Naive thymus-derived CD4-positive, alpha-beta T cell (primary cell): ENCODE results near the gene CGGBP1. TPM values are rescaled to one million over a fixed set of nuclear protein-coding genes. Genes with fewer than 3 reads are reported as not detected.

Source experiments
- ATAC-seq: fragments of 150-1000 bp; cut with Tn5 transposase; 2 replicates; pipeline ENCODE4 v1.10.0; 2021; ENCODE audit warnings: mild to moderate bottlenecking, moderate library complexity
- CTCF ChIA-PET: fragments of 350-600 bp; sonication (Branson Sonifier 250); formaldehyde crosslinking; loops from one replicate; lab custom pipeline; 2021; ENCODE audit warnings: antibody characterized with exemption; lab: Charles Lee
- POLR2A ChIA-PET: fragments of 350-600 bp; sonication (Branson Sonifier 250); formaldehyde crosslinking; loops from one replicate; lab custom pipeline; 2021; ENCODE audit warnings: antibody characterized with exemption, inconsistent platforms; lab: Charles Lee
- DNase-seq, 9 donors: peaks; one replicate each; pipeline versions ENCODE4 v3.0.0 to v3.0.0-alpha.2; 2020 to 2022; ENCODE audit warnings: mixed read lengths in 1 of 9
- H3K27ac ChIP-seq: one replicate; pipeline ENCODE4 v1.7.0; 2013; ENCODE audit warnings: mild to moderate bottlenecking, low read depth, low read length, moderate library complexity
- H3K27me3 ChIP-seq, 2 donors: one replicate each; pipeline ENCODE4 v1.7.0; 2013; ENCODE audit warnings: low read length in 2 of 2, mild to moderate bottlenecking in 2 of 2, moderate library complexity in 2 of 2; ENCODE audit not compliant: control insufficient read depth in 2 of 2, insufficient read depth in 2 of 2
- H3K36me3 ChIP-seq, 3 experiments: 1 replicate in 2 of 3; 2 replicates in 1 of 3; pipeline ENCODE4 v1.7.0; 2013; ENCODE audit warnings: low read length in 3 of 3, mild to moderate bottlenecking in 3 of 3, moderate library complexity in 1 of 3; ENCODE audit not compliant: insufficient read depth in 3 of 3, control insufficient read depth in 2 of 3
- H3K4me1 ChIP-seq, 2 donors: one replicate each; pipeline ENCODE4 v1.7.0; 2013; ENCODE audit warnings: low read length in 2 of 2, mild to moderate bottlenecking in 2 of 2, moderate library complexity in 1 of 2; ENCODE audit not compliant: control insufficient read depth in 2 of 2, insufficient read depth in 2 of 2
- H3K4me3 ChIP-seq: 2 replicates; pipeline ENCODE4 v1.7.0; 2013; ENCODE audit warnings: mild to moderate bottlenecking, low read length
- H3K9me3 ChIP-seq, 3 experiments: 1 replicate in 2 of 3; 2 replicates in 1 of 3; pipeline ENCODE4 v1.7.0; 2013; ENCODE audit warnings: low read length in 3 of 3; ENCODE audit not compliant: control insufficient read depth in 2 of 3
- H3K27ac Mint-ChIP-seq, 9 donors: one replicate each; pipeline ENCODE4 v1.8.0; 2020 to 2022; ENCODE audit warnings: mixed read lengths in 9 of 9, mild to moderate bottlenecking in 8 of 9, moderate library complexity in 5 of 9, inconsistent platforms in 2 of 9
- H3K27me3 Mint-ChIP-seq, 5 donors: one replicate each; pipeline ENCODE4 v1.8.0; 2021 to 2022; ENCODE audit warnings: mixed read lengths in 5 of 5, mild to moderate bottlenecking in 1 of 5
- H3K36me3 Mint-ChIP-seq, 5 donors: one replicate each; pipeline ENCODE4 v1.8.0; 2020 to 2022; ENCODE audit warnings: mixed read lengths in 5 of 5, mild to moderate bottlenecking in 3 of 5, inconsistent platforms in 1 of 5
- H3K4me1 Mint-ChIP-seq, 7 donors: one replicate each; pipeline ENCODE4 v1.8.0; 2020 to 2022; ENCODE audit warnings: mixed read lengths in 7 of 7, mild to moderate bottlenecking in 3 of 7, inconsistent platforms in 1 of 7
- H3K4me3 Mint-ChIP-seq, 10 donors: one replicate each; pipeline ENCODE4 v1.8.0; 2020 to 2022; ENCODE audit warnings: mild to moderate bottlenecking in 10 of 10, mixed read lengths in 10 of 10, moderate library complexity in 6 of 10, inconsistent platforms in 2 of 10
- H3K9me3 Mint-ChIP-seq, 11 donors: one replicate each; pipeline ENCODE4 v1.8.0; 2020 to 2022; ENCODE audit warnings: mixed read lengths in 11 of 11, mild to moderate bottlenecking in 4 of 11, inconsistent platforms in 1 of 11, moderate library complexity in 1 of 11
- intact Hi-C, 2 donors: fragments of 100-400 bp; cut with micrococcal nuclease; formaldehyde crosslinking; loops; one replicate each; pipeline ENCODE4 v1.15.1; 2023
- polyA plus RNA-seq, 2 donors: library from polyadenylated mRNA; unstranded; fragments of 300-500 nt; fragmentation: Illumina TruSeq; gene quantifications; one replicate each; pipeline ENCODE4 v1.2.3, GENCODE V29; 2021
- total RNA-seq, 6 experiments: library from RNA in 5 of 6; stranded (reverse) in 5 of 6; gene quantifications; 1 replicate in 5 of 6; 2 replicates in 1 of 6; pipeline ENCODE4 v1.2.3 and lab custom pipeline; 2021 to 2026

CGGBP1 gene
- total and polyA plus RNA-seq, 7 experiments from 2014 or later, result 87.0 to 153 (median 104) TPM

DNA sequence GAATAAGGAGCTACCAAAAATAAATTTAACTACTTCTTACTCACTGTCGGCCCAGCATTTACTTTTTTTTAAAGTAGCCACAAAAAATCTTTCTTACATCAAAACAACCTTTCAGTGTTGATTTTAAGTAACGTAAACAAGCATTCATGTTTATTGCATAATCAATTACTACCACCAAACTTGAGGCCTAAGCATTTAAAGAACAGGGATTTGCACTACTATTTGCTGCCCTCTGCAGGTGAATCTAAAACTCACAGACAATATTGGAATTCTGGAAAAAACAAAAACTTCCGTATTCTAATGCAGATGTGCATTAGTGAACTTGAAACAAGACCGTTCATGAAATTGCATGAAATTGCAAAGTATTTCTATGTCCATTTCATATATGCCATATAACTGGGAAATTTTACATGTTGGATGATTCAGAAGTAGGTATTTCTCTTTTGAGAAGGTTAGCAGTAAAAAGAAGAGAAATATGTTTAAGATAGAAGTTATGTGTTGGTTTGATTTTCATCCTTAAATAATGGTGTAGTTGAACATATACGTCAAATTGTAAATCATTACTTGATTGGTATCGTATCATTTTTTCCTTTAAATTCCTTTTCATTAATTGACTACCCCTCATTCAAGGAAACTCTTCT lies 55.6 kb downstream of the CGGBP1 start:
- H3K4me3 Mint-ChIP-seq, result no peak overlapping the region
- CTCF ChIA-PET, result interaction anchor here (0.6 to 1.0 kb wide), 2 partner anchors 103 to 236 kb away, joined by 3 to 4 read pairs; no protein-coding TSS in a partner anchor

DNA sequence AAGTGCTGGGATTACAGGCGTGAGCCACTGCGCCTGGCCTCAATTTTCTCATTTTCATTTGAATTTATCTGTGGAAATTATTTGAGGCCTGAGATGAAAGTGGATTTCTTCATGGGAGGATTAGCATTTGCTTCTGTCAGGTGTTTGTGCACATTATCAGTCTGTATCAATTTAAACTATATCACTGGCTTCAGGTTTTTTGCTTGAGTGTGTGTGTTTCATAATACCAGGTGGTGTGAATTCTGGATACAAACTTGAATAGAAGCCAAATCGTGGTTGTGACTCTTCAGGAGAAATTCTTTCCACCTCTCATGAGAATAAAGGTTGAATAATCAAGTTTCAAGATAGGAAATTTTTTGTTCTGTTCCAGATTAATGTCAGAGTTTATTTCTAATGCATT lies 56.4 kb downstream of the CGGBP1 start:
- Histone ChIP-seq H3K4me3 (no peak overlapping the region), H3K9me3 (no peaks in the 10 kb centered on the region), H3K36me3 (no peaks in the 10 kb centered on the region), H3K27me3 (no peaks in the 10 kb centered on the region), H3K27ac (no peak overlapping the region), H3K4me1 (peaks cover 0 to under 1% of the 10 kb centered on the region in 2 donors)
- POLR2A ChIA-PET, result no interaction called here
- no peaks in the 10 kb centered on the region for H3K9me3 Mint-ChIP-seq
- H3K4me1 Mint-ChIP-seq, result peaks cover 3 to 22% (median 13%) of the 10 kb centered on the region in 7 donors
- no peak for DNase-seq
- intact Hi-C loops, result loop anchor here (2.0 to 10.0 kb wide), 4 partner anchors 56 to 738 kb away; partner anchors contain the start of genes CGGBP1 (in 1 of the 2) and ZNF654 (in 1 of the 2)
- CTCF ChIA-PET, result interaction anchor here (0.6 to 1.8 kb wide), 3 partner anchors 104 to 651 kb away, joined by 3 to 5 read pairs (median 4); no protein-coding TSS in a partner anchor
- H3K27me3 Mint-ChIP-seq, result peaks cover 0 to 17% (median 7%) of the 10 kb centered on the region in 5 donors
- ATAC-seq, result no peak
- no peak overlapping the region for H3K4me3 Mint-ChIP-seq
- no peaks in the 10 kb centered on the region for H3K36me3 Mint-ChIP-seq
- H3K27ac Mint-ChIP-seq, result no peak overlapping the region

More for the DNA sequence above, 55.6 kb downstream of the CGGBP1 start:
- POLR2A ChIA-PET, result no interaction called here
- H3K4me3 ChIP-seq, result no peak overlapping the region
- H3K36me3 Mint-ChIP-seq, result no peaks in the 10 kb centered on the region
- H3K9me3 ChIP-seq, result no peaks in the 10 kb centered on the region
- peaks cover 0 to 17% (median 5%) of the 10 kb centered on the region in 7 donors for H3K4me1 Mint-ChIP-seq
- H3K27ac Mint-ChIP-seq, result no peak overlapping the region
- intact Hi-C loops, result loop anchor here (1.0 to 10.0 kb wide), 7 partner anchors 56 to 738 kb away; partner anchors contain the start of genes CGGBP1 (in 1 of the 2) and ZNF654 (in 1 of the 2)
- peaks cover 0 to 17% (median 5%) of the 10 kb centered on the region in 5 donors for H3K27me3 Mint-ChIP-seq
- no peaks in the 10 kb centered on the region for H3K27me3 ChIP-seq
- H3K9me3 Mint-ChIP-seq, result no peaks in the 10 kb centered on the region
- peak in 5 of 9 donors; percentile 13 to 25 (median 15) for DNase-seq
- H3K4me1 ChIP-seq, result no peaks in the 10 kb centered on the region
- H3K36me3 ChIP-seq, result no peaks in the 10 kb centered on the region
- no peak overlapping the region for H3K27ac ChIP-seq
- peak; percentile 71 for ATAC-seq

Other genes starting within 250 kb of the CGGBP1 start
- 10 to 100 TPM; 11.4 to 32.2 (median 25.4) TPM for gene ZNF654, start 250 bp upstream of the CGGBP1 start, total RNA-seq
- 10 to 100 TPM; 12.5 to 13.3 TPM for gene ZNF654, start 250 bp upstream of the CGGBP1 start, polyA plus RNA-seq
- gene C3orf38, start 91.0 kb upstream of the CGGBP1 start, total RNA-seq, result 10 to 100 TPM; 28.9 to 40.2 (median 34.7) TPM
- 10 to 100 TPM; 19.4 to 21.9 TPM for gene C3orf38, start 91.0 kb upstream of the CGGBP1 start, polyA plus RNA-seq